GM19438 (cell line): ENCODE measurements around the gene RPS6KA2.
"Not testable (repeated sequence)": the region's sequence is repeated elsewhere in the genome, so short reads cannot be mapped to it uniquely, and the experiment has no call there.

Source experiments
- ATAC-seq: cut with Tn5 transposase; IDR thresholded peaks from one replicate; pipeline ENCODE4 v1.9.1; 2021; ENCODE audit warnings: low read depth; ENCODE audit not compliant: unreplicated experiment

The RPS6KA2 gene

DNA sequence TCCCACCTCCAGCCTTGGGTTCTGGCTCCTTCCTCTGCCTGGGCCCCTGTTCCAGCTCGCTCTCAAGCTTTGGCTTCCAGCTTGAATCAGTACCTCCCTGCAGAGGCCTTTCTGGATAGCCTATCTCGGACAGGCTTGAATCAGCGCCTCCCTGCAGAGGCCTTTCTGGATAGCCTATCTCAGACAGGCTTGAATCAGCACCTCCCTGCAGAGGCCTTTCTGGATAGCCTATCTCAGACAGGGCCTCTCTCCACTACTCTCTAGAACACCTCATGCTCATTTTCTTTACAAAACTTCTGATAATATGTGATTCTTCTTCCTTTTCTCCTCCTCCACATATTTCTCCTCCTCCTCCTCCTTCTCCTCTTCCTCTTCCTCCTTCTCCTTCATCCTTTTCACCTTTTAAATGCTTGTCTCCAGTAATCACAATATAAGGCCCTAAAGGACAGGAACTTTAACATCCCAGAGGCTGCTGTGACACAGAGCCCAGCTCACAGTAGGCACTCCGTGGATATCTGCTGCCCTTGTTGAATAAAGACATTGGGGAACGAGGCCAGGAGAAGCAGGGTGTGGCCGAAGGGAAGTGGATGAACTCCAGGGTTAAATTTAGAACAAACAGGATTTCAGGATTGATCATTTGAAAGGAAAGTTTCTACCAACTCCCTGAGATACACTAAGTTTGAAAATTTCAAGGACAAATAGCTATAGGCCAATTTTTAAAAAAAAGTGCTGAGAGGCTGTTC is 9.3 kb upstream of the RPS6KA2 start:
- no peak for ATAC-seq

DNA sequence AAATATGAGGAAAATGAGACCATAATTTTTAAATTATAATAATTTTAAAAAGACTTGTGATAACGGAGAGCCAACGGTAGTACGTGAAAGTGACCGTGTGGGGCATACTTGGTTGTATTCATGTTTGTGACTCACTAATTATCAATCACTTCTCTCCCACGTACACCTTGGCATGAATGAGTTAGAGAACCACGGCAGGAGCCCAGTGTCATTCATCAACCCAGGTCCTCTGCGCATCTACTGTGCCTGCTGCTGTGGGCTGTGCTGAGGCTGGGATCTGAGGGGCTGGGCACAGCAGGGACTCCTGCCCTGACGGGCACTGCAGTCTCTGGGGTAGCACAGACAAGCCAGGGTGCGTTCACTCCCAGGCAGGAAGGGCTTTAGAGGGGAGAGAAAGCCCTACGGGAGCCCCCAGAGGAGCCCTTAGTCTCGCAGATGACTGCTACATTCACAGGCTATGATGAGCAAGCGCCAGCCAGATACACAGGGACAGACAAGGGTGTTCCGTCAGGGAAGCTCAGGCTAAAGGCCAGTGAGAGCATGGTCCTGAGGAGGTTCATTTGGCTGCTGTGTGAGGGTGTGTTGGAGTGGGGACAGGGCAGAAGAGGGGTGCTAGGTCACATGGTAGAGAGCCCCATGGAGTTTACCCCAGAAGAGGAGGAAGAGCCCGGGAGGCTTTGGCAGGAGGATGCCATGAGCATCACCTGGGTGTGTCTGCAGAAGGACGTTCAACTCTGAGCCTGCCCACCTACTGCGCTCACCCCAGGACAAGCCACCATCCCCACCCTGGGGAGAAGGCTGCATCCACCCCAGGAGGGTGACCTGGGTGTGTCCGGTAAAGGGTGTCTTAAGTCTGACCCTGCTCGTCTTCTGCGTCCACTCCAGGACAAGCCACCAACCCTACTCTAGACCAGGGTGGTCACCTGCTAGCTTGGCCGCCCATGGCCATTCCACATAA is 8.2 kb upstream of the RPS6KA2 start:
- ATAC-seq: no peak

DNA sequence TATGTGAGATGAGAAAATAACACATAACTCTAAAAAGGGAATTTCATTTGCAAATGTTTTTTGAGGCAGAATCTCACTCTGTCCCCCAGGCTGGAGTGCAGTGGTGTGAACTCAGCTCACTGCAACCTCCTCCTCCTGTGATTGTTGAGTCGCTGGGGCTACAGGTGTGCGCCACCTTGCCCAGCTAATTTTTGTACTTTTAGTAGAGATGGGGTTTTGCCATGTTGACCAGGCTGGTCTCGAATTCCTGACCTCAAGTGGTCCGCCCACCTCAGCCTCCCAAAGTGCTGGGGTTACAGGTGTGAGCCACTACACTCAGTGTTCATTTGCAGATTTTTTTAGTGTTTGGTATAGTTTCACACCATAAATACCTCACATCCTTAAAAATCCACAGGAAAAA is 7.5 kb upstream of the RPS6KA2 start:
- ATAC-seq: not testable (repeated sequence)

DNA sequence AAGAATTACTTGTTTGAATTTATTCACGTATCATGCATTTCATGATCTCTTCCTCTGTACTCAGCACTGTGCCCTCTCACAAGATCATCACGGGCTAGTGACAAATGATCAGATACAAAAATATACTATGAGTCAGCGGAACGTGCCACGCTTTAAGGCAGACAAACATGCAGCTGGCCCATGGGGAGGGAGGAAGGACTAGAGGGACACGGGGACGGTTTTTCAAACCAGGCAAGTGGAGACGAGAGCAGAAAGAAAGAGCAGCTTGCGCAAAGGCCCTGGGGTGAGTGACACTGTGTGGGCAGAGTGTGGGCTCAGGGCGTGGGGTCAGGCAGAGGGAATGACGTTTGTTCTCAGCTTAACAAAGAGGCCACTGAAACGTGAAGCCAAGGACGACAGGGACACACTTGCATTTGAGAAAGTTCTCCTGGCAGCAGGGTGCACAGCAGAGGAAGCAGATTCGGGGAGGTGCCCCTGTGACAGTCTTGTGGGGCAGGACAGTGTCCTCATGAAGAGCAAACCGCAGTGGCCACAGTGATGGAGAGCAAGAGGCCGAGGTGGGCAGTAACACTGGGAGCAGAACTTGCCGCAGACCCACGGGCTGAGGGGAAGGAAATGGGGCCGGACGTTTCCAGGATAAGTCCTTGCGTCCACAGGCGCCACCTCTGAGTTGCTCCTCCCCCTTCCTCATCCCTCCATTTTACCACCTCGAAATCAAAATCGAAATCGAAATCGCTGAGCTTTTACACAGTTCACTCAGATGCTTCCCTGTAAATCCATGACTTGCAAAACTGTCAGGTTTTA is 6.9 kb upstream of the RPS6KA2 start:
- no peak for ATAC-seq

DNA sequence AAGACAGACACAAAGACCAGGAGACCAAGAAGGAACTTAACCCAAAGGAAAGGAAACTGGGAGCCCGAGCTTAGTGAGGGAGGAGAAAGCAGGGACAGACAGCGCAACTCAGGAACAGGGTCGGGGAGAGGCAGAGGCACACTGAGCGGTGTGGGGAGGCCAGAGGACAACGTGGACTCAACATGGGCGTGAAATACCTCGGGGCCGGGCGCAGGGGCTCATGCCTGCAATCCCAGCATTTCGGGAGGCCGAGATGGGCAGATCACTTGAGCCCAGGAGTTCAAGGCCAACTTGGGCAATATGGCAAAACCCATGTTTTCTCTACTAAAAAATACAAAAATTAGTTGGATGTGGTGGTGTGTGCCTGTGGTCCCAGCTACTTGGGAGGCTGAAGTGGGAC is 5.7 kb upstream of the RPS6KA2 start:
- ATAC-seq: no peak

DNA sequence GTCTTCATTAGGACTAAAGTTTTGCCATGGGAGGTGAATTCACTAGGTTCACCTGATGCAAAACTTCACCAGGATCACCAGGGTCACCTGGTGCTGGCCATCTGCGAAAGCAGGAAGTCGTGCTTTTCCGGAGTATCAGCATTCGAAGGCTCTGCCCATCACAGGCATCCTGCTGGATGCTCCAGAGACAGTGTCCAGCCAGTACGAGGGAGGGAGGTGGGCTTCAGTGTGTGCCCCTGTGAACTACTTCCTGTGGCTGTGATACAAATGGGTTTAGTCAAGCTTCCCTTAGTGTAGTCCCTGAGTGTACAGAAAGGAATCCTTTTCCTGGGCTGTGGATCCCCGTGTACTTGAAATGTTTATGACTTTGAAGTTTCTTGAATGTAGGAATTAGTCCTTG is 3.4 kb upstream of the RPS6KA2 start:
- no peak for ATAC-seq

DNA sequence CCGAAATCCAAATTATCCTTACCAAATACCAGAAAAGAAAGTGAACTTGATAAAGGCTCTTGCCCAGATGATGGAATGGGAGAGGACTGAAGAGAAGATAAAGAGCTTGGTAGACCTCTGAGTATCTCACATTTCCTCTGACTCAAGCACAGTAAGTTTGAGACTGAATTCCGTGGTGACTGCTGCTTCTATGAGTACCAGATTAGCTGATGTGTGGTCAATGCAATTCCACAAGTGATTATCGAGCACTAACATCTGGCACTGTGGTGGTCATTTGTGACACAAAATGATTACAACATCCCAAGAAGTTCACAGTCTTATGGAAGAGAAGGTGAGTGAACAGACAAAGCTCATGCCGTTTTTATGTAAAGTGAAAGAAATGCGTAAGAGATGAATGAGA is 2.6 kb upstream of the RPS6KA2 start:
- no peak for ATAC-seq

DNA sequence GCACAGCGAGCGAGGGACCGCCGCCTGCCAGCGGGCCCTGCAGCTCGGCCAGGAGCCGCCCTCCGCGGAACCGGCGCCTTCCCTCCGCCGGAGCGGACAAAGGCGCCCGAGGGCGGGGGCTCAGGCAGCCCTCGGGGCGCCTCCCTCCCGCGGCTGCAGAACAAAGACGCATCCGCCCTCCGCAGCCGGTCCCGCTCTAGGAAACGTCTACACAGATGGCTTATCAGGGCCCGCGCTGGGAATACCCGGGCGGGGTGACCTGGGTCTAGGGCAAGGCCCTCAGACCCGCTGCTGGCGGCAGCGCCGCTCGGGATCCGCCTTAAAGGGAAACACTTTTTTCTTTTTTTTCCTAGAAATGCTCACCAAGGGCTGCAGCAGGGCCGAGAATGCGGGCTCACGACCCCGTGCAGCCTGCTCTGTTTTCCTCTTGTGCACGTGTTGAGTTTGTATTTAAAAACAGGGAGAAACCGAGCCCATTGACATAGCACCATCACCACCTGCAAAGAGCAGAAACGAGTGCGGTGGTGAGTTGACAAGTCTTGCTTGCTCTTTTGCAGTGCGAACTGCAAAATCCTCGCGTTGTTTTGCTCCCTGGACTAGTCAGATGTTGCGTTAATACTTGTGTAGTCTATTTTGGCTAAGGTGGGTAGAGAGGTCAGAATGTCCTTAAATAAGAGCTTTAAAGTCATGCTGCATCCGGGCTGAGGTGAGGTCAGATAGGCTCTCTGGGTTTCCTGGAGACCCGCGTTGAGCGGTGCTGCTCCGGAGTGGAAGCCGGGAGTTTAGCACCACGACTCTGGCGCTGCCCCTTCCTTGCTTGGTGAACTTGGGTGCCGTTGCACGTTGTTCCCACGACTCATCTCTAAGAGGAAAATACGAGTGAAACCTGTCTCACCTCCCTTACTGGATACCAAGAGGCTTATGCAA is 1.1 kb upstream of the RPS6KA2 start:
- ATAC-seq: peak; percentile 29

DNA sequence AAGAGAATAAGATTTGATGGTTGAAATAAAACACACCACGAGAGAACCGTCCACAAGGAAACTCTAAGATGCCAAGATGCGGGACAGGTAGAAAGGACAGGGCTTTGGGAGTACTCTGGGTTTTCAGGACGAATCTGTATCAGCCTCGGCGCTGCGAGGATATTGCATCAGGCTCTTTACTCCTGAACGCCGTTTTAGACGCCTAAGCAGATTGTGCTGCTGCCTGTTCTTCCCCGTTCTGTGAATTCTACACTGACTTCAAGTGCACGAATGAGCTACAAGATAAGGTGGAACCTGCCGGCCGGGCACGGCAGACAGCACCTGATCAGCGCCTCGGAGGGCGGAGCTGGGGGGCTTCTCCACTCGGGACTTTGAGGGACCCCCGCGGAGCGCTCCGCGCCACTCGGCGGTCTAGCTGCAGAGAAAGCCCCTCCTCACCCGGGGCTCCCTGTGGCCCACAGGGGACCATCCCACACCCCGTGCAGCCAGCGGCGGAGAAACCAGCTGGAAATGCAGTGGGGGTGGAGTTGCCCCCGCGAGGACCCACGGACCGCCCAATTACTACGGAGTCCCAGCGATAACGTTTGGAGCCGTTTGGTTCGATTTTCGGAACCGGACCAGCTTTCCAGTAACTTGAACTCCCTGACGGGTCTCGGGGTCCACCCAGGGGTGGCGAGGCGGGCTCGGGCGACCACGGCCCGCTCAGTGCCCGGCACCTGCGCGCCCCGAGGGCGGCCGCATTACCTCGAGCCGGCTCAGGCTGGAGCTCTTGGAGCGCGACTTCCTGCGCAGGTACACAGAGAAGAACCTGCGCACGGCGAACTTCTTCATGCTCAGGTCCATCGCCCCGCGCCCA is 646 bp downstream of the RPS6KA2 start:
- ATAC-seq: peak; percentile 7

DNA sequence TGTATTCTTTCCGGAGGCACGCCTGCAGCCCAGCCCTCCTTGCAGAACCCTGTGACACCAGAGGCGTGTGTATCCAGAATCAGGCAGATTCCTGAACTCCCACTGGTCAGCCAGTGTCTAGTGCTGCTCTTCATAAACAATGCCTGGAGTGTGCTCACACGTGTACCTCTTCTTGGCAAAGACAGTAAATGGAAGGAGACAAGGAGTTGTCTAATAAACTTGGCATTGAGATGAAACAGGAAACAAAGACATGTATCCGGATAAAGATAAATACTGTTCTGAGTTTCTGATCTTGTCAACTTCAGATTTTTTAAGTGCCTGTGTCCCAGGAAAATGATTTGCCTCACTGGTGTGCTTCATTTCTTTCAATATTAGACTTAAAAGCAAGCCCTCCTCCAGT is 1.7 kb downstream of the RPS6KA2 start:
- no peak for ATAC-seq

DNA sequence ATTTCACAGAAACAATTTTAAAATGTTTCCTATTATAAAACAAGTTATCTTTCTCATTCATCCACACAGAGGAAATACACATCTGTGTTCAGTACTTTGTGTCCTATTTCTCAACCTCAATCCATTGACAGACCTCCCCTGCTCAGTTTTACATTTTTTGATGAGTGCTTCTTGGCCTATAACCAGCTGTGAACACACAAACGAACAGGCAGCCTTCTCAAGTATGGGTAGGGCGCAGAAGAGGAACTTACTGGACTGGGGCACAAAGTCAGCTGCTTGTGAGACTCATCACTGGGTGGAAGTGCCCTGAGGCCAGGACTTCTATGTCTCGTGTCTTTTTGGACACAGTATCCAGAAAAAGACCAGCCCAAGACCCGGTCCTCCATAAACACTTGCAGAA is 2.8 kb downstream of the RPS6KA2 start:
- no peak for ATAC-seq

DNA sequence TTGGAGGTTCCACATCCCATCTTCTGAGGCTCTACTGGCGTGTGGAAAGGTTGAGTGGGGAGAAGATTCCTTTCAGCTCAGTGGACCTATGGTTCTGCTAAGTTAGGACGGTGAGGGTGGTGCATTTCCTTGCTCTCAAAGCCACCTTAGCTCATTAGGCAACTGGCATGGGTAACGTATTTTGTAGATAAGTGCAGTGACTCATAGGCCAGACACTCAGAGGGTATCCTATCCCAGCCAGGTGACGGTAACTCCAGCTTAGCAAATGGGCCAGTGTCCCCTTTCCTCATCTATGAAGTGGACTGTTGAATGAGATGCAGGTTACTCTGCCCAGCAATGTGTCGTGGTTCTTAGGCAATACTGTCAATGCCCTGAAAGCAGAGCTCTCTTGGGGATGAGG is 3.7 kb downstream of the RPS6KA2 start:
- no peak for ATAC-seq

DNA sequence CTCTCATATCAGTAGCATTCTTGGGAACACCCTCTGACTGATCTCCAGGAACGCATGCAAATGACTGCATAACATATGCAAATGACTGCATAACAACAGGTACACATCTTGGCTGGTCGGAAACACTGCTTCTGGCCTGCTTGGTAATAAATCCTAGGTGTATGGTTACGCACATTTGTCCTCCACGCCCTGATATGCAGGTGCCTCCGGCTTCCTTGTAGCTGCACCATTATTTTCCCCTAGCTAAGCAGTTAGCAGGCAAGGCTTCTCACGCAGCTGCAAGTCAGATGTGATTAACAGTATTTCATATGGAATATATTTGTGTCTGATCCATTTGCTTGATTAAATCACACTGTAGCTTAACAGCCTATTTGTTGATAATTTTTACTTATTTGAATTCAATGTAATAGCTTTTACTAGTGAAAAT is 5.9 kb downstream of the RPS6KA2 start:
- no peak for ATAC-seq

DNA sequence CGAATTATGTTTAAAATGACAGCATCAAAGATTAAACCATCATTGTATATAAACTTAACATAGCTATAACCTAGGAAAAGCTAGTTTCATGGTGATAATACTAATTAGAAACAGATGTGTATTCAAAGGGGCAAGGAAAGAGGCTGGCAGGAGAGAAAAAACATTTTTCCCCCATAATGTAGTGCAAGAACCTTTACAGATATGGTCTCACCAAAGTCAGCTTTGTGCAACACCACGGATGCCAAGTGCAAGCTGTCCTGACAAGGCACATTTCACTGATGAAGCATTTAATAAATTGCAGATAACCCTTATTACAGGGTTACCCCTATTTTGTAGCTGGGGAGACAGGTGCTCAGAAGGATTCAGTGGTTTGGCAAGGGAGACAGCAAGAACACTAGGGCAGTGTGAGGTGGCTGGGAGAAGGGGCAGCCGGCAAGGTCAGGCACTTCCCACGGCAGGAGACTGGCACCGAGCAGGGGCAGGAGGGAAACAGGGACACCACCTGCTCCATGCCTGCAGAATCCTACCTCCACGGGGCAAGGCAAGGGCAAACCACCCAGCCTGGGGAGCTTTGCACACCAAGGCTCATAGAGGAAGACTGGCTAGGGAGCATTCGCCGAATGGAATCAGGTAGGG is 6.5 kb downstream of the RPS6KA2 start:
- ATAC-seq: no peak

DNA sequence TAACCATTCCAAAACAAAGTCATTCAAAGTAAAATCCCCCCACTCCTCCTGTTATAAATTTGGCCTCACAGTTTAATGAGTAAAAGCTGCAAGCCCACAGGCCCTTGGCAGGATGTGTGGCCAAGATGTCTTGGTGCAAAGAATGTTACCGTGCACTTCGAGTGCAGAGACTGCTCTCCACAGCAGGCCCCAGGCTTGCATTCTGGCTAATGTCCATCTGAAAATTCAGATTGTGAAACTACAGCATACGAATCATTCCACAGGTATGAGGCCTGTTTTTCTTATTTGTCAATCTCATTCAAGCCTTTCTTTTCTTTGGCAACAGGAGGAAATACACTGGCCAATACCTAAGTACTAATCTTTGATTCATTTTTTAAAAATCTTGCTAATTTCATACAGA is 7.1 kb downstream of the RPS6KA2 start:
- ATAC-seq: no peak

DNA sequence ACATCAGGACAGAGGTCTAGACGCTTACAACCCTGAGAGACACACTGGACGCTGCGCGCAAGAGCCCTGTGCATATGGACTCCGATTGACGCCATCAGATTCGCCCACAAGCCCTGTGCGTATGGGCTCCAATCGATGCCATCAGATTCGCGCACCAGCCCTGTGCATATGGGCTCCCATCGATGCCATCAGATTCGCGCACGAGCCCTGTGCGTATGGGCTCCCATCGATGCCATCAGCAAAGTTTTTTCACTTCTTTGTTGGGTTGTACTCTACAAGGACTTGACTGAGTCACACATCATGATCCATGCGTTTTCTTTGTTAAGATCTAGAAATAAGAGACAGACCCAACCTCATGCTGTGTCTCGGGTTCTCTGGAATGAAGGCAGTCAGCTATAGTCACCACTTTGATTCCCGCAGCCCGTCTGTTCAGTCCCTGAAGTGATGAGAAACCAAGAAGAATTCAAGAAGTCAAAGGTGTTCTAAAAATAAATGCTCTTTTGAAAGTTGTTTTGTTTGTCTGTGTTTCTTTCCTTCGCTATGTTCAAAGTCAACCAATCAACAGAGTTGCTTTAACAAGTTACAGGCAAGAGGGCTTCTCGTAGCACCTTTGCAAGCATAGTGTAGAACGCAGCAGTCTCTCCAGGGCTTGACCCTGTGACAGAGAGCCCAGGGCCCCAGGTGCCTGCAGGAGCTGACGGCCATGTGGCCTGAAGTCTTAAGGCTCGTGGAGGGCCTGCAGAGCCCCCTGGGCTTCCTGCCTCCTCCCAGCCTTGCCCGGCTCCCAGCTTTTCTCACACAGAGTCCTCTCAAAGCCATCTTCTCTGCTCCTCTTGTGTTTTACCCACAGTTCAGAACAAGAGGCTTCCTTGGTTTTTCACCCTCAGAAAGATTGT is 7.9 kb downstream of the RPS6KA2 start:
- no peak for ATAC-seq

DNA sequence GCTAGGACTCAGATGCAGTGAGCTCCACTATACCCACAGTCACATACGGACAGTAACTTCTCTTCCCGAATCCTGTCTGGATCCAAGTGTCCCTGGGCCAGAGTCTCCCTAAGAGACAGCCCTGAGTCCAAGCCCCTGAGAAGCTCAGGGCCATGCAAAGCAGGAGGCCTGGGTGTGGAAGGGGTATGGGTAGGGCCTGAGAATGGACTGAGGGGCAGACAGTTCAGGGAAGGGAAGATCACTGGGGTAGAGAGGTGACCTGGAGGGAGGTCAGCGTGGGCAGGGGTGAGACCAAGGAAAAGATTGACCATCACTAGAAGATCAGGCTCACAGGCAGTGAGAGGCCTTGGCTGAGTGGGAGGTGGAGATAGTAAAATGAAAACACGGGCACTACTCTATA is 8.8 kb downstream of the RPS6KA2 start:
- no peak for ATAC-seq

DNA sequence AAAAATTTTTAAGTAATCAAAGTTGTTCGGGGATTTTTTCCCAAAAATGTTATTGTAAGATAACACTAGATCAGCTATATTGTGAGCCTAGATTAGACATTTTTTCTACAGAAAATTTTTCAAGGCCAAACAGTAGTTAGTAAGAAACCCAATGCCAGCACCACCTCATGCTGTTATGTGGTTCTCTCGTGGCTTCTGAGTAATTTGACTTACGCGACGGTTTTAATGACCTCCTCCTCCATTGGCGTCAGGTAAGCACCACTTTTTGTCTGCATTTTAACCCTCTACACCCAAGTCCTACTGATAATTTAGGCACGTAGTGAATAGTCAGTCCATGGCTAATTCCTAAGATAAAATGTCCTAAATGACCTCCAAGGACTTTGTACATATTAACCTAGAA is 9.7 kb downstream of the RPS6KA2 start:
- ATAC-seq: no peak
